ENCODE measurements around the gene MT1E.
A peak's percentile ranks its signal among the peaks of the same experiment; 100 is the strongest.

The MT1E gene

GRCh38 chr16:56637814-56638750 lies 12.5 kb downstream of the MT1E start, which contains the start of gene MT1A:
TSS of gene MT1A (plus strand) at chr16:56638666. CDS start at chr16:56638739, 73 bp downstream.
- peak within 1 kb of the TSS; percentile 25 for H3K4me3 ChIP-seq (ENCODE audit: low read length)
- TF ChIP-seq CTCF (IDR thresholded peaks at IDR 0.05; ENCODE audit: insufficient read depth, low read depth, low read length, missing control alignments) = no peak
- DNase-seq (ENCODE audit: low read depth) = no peak

GRCh38 chr16:56639045-56639444 lies 13.5 kb downstream of the MT1E start:
- DNase-seq (ENCODE audit: low read depth) = no peak
- no peak overlapping the region for H3K4me3 ChIP-seq (ENCODE audit: low read length)
- TF ChIP-seq CTCF (IDR thresholded peaks at IDR 0.05; ENCODE audit: insufficient read depth, low read depth, low read length, missing control alignments) = no peak

- DNase-seq (ENCODE audit: low read depth) = no peak
- no peak for TF ChIP-seq CTCF (IDR thresholded peaks at IDR 0.05; ENCODE audit: insufficient read depth, low read depth, low read length, missing control alignments)
These were observed 14.5 kb downstream of the MT1E start for GRCh38 chr16:56640076-56640475.

GRCh38 chr16:56641166-56641565 lies 15.6 kb downstream of the MT1E start:
- H3K4me3 ChIP-seq (ENCODE audit: low read length) = no peak overlapping the region
- no peak for TF ChIP-seq CTCF (IDR thresholded peaks at IDR 0.05; ENCODE audit: insufficient read depth, low read depth, low read length, missing control alignments)
- DNase-seq (ENCODE audit: low read depth) = no peak

More at GRCh38 chr16:56640076-56640475, 14.5 kb downstream of the MT1E start:
- H3K4me3 ChIP-seq (ENCODE audit: low read length) = no peak overlapping the region

- peak; percentile 34 for TF ChIP-seq CTCF (IDR thresholded peaks at IDR 0.05; ENCODE audit: insufficient read depth, low read depth, low read length, missing control alignments)
- H3K4me3 ChIP-seq (ENCODE audit: low read length) = no peak overlapping the region
- peak; percentile 66 for DNase-seq (ENCODE audit: low read depth)
These were observed 17.6 kb downstream of the MT1E start for GRCh38 chr16:56643080-56643778.

GRCh38 chr16:56643833-56644232 lies 18.3 kb downstream of the MT1E start:
- no peak for TF ChIP-seq CTCF (IDR thresholded peaks at IDR 0.05; ENCODE audit: insufficient read depth, low read depth, low read length, missing control alignments)
- H3K4me3 ChIP-seq (ENCODE audit: low read length) = no peak overlapping the region
- DNase-seq (ENCODE audit: low read depth) = no peak
